ENCODE data around the gene OR10G3. TPM values are rescaled to one million over a fixed set of nuclear protein-coding genes. Genes with fewer than 3 reads are reported as not detected.
A peak's percentile ranks its signal among the peaks of the same experiment; 100 is the strongest.

Gene OR10G3
- total and polyA plus RNA-seq, 2 experiments from 2014 or later, result not detected

DNA sequence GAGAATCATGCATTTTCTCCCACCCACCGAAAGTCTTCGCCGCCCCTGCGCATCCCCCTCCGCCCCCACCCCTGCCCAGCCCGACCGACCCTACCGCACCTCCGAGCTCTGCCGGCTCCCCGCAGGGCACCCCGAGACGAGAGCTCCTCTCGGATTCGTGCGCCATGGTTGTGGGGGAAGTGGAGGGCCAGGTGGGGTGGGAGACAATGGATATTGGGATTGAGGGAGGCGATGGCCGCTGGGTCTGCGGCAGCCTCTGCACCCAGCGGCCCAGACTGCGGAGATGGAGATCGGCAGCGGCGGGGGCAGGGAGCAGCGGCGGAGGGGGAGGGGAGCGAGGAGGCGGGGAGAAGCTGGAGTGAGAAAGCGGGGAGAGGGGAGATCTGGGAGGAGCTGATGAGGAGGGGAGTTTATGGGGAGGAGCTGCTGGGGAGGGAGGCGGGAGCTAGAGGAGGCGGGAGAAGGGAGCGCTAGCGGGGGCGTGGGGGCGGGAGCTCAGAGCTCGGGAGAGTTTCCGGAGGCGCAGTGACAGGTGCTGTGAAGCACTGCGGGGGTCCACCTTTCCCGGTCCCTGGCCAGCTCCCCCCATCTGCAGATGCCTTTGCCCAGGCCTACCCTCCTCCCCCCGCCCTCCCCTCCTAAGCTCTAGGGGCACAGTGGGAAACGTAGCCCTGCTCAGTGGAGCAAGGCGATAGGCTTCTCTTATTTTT is 53.8 kb downstream of the OR10G3 start, which contains the start of gene SALL2:
Gene SALL2, minus strand, starts transcription at position 385 of the 710 bp plus-strand sequence. Its CDS starts 219 bp downstream, at position 166.
- H3K79me2 ChIP-seq (replicated peaks; ENCODE audit: insufficient read depth), result peaks cover 81% of the 10 kb centered on the region
- H3K4me3 ChIP-seq, result peak within 1 kb of the TSS; percentile 74
- H3K27me3 ChIP-seq (ENCODE audit: insufficient read depth), result no peaks in the 10 kb centered on the region
- Mint-ChIP-seq H3K4me1 (peaks cover 84% of the 10 kb centered on the region), H3K27ac (peak within 1 kb of the TSS; percentile 99), H3K9me3 (no peaks in the 10 kb centered on the region; the same call in 1 of the 3 replicates), H3K36me3 (ENCODE audit: low read depth) (peaks cover 72% of the 10 kb centered on the region), H3K4me3 (peak within 1 kb of the TSS; percentile 83), H3K27me3 (ENCODE audit: insufficient read depth, low read depth, poor library complexity) (peaks cover 39% of the 10 kb centered on the region)
- peaks cover 30% of the 10 kb centered on the region for H3F3A ChIP-seq (replicated peaks; ENCODE audit: low read depth)
- H3K27ac ChIP-seq (ENCODE audit: low read depth), result peak within 1 kb of the TSS; percentile 99
- peak; percentile 69 for ATAC-seq
- H4K20me1 ChIP-seq (replicated peaks; ENCODE audit: insufficient read depth), result peaks cover 19% of the 10 kb centered on the region
- H2AFZ ChIP-seq, result no peak within 1 kb of the TSS
- DNase-seq (ENCODE audit: low spot score), result peak; percentile 99
- H3K36me3 ChIP-seq (ENCODE audit: insufficient read depth), result peaks cover 30% of the 10 kb centered on the region
- peak within 1 kb of the TSS; percentile 85 for H3K4me2 ChIP-seq
- peaks cover 76% of the 10 kb centered on the region for H3K4me1 ChIP-seq (ENCODE audit: insufficient read depth)
- 0 out of 2 replicates have a peak, but pooled peaks have one; percentile 19 for TF ChIP-seq CREB1 (CRISPR knock-in tag; IDR thresholded peaks at IDR 0.05; ENCODE audit: low read depth)
- TF ChIP-seq STAT1 (IDR thresholded peaks at IDR 0.05; ENCODE audit: unreplicated experiment), result no peak
- TF ChIP-seq POLR2AphosphoS5 (IDR thresholded peaks at IDR 0.05; ENCODE audit: low read depth), result peak; percentile 66
- no peaks in the 10 kb centered on the region for H3K9me2 ChIP-seq (ENCODE audit: insufficient read depth)

DNA sequence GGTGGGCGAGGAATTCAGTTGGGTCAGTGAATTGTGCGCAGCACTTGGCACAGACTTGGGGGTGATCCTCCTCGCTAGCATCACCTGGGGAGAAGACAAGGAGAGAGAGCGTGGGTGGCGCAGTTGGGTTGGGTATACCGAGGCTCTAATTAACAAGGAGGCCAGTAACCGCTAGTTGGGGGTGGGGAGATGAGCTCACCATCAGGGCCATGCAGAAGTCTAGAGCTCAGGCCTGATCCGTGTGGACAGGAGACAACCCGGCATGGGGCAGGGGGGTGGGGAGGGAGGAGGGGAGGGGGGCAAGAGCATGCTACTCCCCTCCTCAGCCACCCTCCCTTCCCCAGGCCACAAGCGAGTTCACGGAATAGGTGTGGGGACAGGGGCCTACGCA is 54.3 kb downstream of the OR10G3 start:
- DNase-seq (ENCODE audit: low spot score) (peak; percentile 55), ATAC-seq (peak; percentile 21)
- H3K4me1 ChIP-seq (ENCODE audit: insufficient read depth), result peaks cover 77% of the 10 kb centered on the region
- TF ChIP-seq EZH2phosphoT487 (IDR thresholded peaks at IDR 0.05; ENCODE audit: unreplicated experiment), result no peak
- TF ChIP-seq, protein P1, sequence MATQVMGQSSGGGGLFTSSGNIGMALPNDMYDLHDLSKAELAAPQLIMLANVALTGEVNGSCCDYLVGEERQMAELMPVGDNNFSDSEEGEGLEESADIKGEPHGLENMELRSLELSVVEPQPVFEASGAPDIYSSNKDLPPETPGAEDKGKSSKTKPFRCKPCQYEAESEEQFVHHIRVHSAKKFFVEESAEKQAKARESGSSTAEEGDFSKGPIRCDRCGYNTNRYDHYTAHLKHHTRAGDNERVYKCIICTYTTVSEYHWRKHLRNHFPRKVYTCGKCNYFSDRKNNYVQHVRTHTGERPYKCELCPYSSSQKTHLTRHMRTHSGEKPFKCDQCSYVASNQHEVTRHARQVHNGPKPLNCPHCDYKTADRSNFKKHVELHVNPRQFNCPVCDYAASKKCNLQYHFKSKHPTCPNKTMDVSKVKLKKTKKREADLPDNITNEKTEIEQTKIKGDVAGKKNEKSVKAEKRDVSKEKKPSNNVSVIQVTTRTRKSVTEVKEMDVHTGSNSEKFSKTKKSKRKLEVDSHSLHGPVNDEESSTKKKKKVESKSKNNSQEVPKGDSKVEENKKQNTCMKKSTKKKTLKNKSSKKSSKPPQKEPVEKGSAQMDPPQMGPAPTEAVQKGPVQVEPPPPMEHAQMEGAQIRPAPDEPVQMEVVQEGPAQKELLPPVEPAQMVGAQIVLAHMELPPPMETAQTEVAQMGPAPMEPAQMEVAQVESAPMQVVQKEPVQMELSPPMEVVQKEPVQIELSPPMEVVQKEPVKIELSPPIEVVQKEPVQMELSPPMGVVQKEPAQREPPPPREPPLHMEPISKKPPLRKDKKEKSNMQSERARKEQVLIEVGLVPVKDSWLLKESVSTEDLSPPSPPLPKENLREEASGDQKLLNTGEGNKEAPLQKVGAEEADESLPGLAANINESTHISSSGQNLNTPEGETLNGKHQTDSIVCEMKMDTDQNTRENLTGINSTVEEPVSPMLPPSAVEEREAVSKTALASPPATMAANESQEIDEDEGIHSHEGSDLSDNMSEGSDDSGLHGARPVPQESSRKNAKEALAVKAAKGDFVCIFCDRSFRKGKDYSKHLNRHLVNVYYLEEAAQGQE (IDR thresholded peaks at IDR 0.05; ENCODE audit: unreplicated experiment), result no peak
- TF ChIP-seq ZNF114 (CRISPR knock-in tag; IDR thresholded peaks at IDR 0.05), result no peak
- no peak for TF ChIP-seq STAT1 (IDR thresholded peaks at IDR 0.05; ENCODE audit: unreplicated experiment)
- TF ChIP-seq, protein P2, sequence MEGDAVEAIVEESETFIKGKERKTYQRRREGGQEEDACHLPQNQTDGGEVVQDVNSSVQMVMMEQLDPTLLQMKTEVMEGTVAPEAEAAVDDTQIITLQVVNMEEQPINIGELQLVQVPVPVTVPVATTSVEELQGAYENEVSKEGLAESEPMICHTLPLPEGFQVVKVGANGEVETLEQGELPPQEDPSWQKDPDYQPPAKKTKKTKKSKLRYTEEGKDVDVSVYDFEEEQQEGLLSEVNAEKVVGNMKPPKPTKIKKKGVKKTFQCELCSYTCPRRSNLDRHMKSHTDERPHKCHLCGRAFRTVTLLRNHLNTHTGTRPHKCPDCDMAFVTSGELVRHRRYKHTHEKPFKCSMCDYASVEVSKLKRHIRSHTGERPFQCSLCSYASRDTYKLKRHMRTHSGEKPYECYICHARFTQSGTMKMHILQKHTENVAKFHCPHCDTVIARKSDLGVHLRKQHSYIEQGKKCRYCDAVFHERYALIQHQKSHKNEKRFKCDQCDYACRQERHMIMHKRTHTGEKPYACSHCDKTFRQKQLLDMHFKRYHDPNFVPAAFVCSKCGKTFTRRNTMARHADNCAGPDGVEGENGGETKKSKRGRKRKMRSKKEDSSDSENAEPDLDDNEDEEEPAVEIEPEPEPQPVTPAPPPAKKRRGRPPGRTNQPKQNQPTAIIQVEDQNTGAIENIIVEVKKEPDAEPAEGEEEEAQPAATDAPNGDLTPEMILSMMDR (conservative IDR thresholded peaks at IDR 0.05; ENCODE audit: low read depth in 2 of 2), result no peak
- TF ChIP-seq, protein P3, sequence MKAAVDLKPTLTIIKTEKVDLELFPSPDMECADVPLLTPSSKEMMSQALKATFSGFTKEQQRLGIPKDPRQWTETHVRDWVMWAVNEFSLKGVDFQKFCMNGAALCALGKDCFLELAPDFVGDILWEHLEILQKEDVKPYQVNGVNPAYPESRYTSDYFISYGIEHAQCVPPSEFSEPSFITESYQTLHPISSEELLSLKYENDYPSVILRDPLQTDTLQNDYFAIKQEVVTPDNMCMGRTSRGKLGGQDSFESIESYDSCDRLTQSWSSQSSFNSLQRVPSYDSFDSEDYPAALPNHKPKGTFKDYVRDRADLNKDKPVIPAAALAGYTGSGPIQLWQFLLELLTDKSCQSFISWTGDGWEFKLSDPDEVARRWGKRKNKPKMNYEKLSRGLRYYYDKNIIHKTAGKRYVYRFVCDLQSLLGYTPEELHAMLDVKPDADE (IDR thresholded peaks at IDR 0.05), result no peak
- TF ChIP-seq EZH2 (IDR thresholded peaks at IDR 0.05; ENCODE audit: low read depth, unreplicated experiment), result no peak

More for the DNA sequence above, 54.3 kb downstream of the OR10G3 start:
- H3K27ac Mint-ChIP-seq, result peak overlapping the region; percentile 95
- Histone ChIP-seq H3F3A (replicated peaks; ENCODE audit: low read depth) (peaks cover 33% of the 10 kb centered on the region), H2AFZ (no peak overlapping the region), H3K4me2 (peak overlapping the region; percentile 85), H3K36me3 (ENCODE audit: insufficient read depth) (peaks cover 30% of the 10 kb centered on the region), H3K79me2 (replicated peaks; ENCODE audit: insufficient read depth) (peaks cover 75% of the 10 kb centered on the region), H3K9me2 (ENCODE audit: insufficient read depth) (no peaks in the 10 kb centered on the region), H4K20me1 (replicated peaks; ENCODE audit: insufficient read depth) (peaks cover 20% of the 10 kb centered on the region), H3K27me3 (ENCODE audit: insufficient read depth) (no peaks in the 10 kb centered on the region), H3K27ac (ENCODE audit: low read depth) (peak overlapping the region; percentile 92), H3K4me3 (peak overlapping the region; percentile 74)
- H3K4me3 Mint-ChIP-seq, result peak overlapping the region; percentile 83
- no peaks in the 10 kb centered on the region; the same call in 1 of the 3 replicates for H3K9me3 Mint-ChIP-seq
- peaks cover 85% of the 10 kb centered on the region for H3K4me1 Mint-ChIP-seq
- peaks cover 39% of the 10 kb centered on the region for H3K27me3 Mint-ChIP-seq (ENCODE audit: insufficient read depth, low read depth, poor library complexity)
- peaks cover 72% of the 10 kb centered on the region for H3K36me3 Mint-ChIP-seq (ENCODE audit: low read depth)

Measured in GM23338 (cell line).